ENCODE measurements around the gene WSCD1.

Gene WSCD1

GRCh38 chr17:6040504-6040903 lies 29.7 kb upstream of the WSCD1 start:
- H3K9me3 ChIP-seq (ENCODE audit: insufficient read depth, low read length): no peaks in the 10 kb centered on the region
- H3K27ac ChIP-seq (ENCODE audit: low read length): no peak overlapping the region
- H2AFZ ChIP-seq (ENCODE audit: low read depth, low read length): no peak overlapping the region
- no peak overlapping the region for H3K4me2 ChIP-seq (ENCODE audit: low read length)
- H3K27me3 ChIP-seq (ENCODE audit: low read depth, low read length): no peaks in the 10 kb centered on the region
- no peak overlapping the region for H3K9ac ChIP-seq (ENCODE audit: low read length)
- H3K4me3 ChIP-seq (ENCODE audit: low read length): no peak overlapping the region
- no peaks in the 10 kb centered on the region for H4K20me1 ChIP-seq (ENCODE audit: insufficient read depth, low read length)
- TF ChIP-seq CTCF (IDR thresholded peaks at IDR 0.05; ENCODE audit: low read depth, low read length): no peak
- TF ChIP-seq EZH2phosphoT487 (IDR thresholded peaks at IDR 0.05; ENCODE audit: low read depth): no peak
- H3K4me1 ChIP-seq (ENCODE audit: low read length): no peaks in the 10 kb centered on the region
- H3K36me3 ChIP-seq (replicated peaks; ENCODE audit: low read depth, low read length): no peaks in the 10 kb centered on the region
- H3K79me2 ChIP-seq (ENCODE audit: low read length): no peaks in the 10 kb centered on the region

- Histone ChIP-seq H3K4me3 (ENCODE audit: low read length) (no peak overlapping the region), H3K4me2 (ENCODE audit: low read length) (no peak overlapping the region), H4K20me1 (ENCODE audit: insufficient read depth, low read length) (no peaks in the 10 kb centered on the region), H3K36me3 (replicated peaks; ENCODE audit: low read depth, low read length) (no peaks in the 10 kb centered on the region), H3K27me3 (ENCODE audit: low read depth, low read length) (no peaks in the 10 kb centered on the region), H3K9ac (ENCODE audit: low read length) (no peak overlapping the region), H3K79me2 (ENCODE audit: low read length) (no peaks in the 10 kb centered on the region), H2AFZ (ENCODE audit: low read depth, low read length) (no peak overlapping the region), H3K9me3 (ENCODE audit: insufficient read depth, low read length) (no peaks in the 10 kb centered on the region), H3K27ac (ENCODE audit: low read length) (no peak overlapping the region), H3K4me1 (ENCODE audit: low read length) (no peaks in the 10 kb centered on the region)
- TF ChIP-seq EZH2phosphoT487 (IDR thresholded peaks at IDR 0.05; ENCODE audit: low read depth): no peak
- TF ChIP-seq CTCF (IDR thresholded peaks at IDR 0.05; ENCODE audit: low read depth, low read length): no peak
These were observed 28.9 kb upstream of the WSCD1 start for GRCh38 chr17:6041246-6041645.

GRCh38 chr17:6043405-6043804 lies 26.8 kb upstream of the WSCD1 start:
- TF ChIP-seq CTCF (IDR thresholded peaks at IDR 0.05; ENCODE audit: low read depth, low read length): no peak
- no peak for TF ChIP-seq EZH2phosphoT487 (IDR thresholded peaks at IDR 0.05; ENCODE audit: low read depth)
- no peaks in the 10 kb centered on the region for H3K4me1 ChIP-seq (ENCODE audit: low read length)
- H3K9me3 ChIP-seq (ENCODE audit: insufficient read depth, low read length): no peaks in the 10 kb centered on the region
- no peak overlapping the region for H3K27ac ChIP-seq (ENCODE audit: low read length)
- no peaks in the 10 kb centered on the region for H4K20me1 ChIP-seq (ENCODE audit: insufficient read depth, low read length)
- H3K4me3 ChIP-seq (ENCODE audit: low read length): no peak overlapping the region
- H3K4me2 ChIP-seq (ENCODE audit: low read length): no peak overlapping the region
- no peaks in the 10 kb centered on the region for H3K79me2 ChIP-seq (ENCODE audit: low read length)
- H3K36me3 ChIP-seq (replicated peaks; ENCODE audit: low read depth, low read length): no peaks in the 10 kb centered on the region
- no peak overlapping the region for H3K9ac ChIP-seq (ENCODE audit: low read length)
- H2AFZ ChIP-seq (ENCODE audit: low read depth, low read length): no peak overlapping the region
- H3K27me3 ChIP-seq (ENCODE audit: low read depth, low read length): no peaks in the 10 kb centered on the region

GRCh38 chr17:6044261-6044660 lies 25.9 kb upstream of the WSCD1 start:
- Histone ChIP-seq H3K36me3 (replicated peaks; ENCODE audit: low read depth, low read length) (no peaks in the 10 kb centered on the region), H3K9ac (ENCODE audit: low read length) (no peak overlapping the region), H3K4me2 (ENCODE audit: low read length) (no peak overlapping the region), H3K79me2 (ENCODE audit: low read length) (no peaks in the 10 kb centered on the region), H2AFZ (ENCODE audit: low read depth, low read length) (no peak overlapping the region), H3K4me3 (ENCODE audit: low read length) (no peak overlapping the region), H3K9me3 (ENCODE audit: insufficient read depth, low read length) (no peaks in the 10 kb centered on the region), H3K27ac (ENCODE audit: low read length) (no peak overlapping the region), H3K4me1 (ENCODE audit: low read length) (no peaks in the 10 kb centered on the region), H3K27me3 (ENCODE audit: low read depth, low read length) (no peaks in the 10 kb centered on the region), H4K20me1 (ENCODE audit: insufficient read depth, low read length) (no peaks in the 10 kb centered on the region)
- TF ChIP-seq EZH2phosphoT487 (IDR thresholded peaks at IDR 0.05; ENCODE audit: low read depth): no peak
- TF ChIP-seq CTCF (IDR thresholded peaks at IDR 0.05; ENCODE audit: low read depth, low read length): no peak
